HG03060 (cell line): Measurements from ENCODE around the gene APOBEC3H.

ENCODE experiments used
- ATAC-seq: cut with Tn5 transposase; IDR thresholded peaks from one replicate; pipeline ENCODE4 v1.9.1; 2021; ENCODE audit warnings: low read depth, moderate number of reproducible peaks; ENCODE audit not compliant: unreplicated experiment

Gene APOBEC3H

GRCh38 chr22:39080052-39080762, 16.8 kb upstream of the APOBEC3H start:
- ATAC-seq = no peak

GRCh38 chr22:39081016-39081415, 16.0 kb upstream of the APOBEC3H start:
- no peak for ATAC-seq

- ATAC-seq = no peak
Measured at GRCh38 chr22:39081598-39081997, 15.4 kb upstream of the APOBEC3H start.

GRCh38 chr22:39083212-39084165, 13.6 kb upstream of the APOBEC3H start:
- ATAC-seq = no peak

GRCh38 chr22:39084666-39085065, 12.4 kb upstream of the APOBEC3H start:
- ATAC-seq = no peak

- ATAC-seq = no peak
Measured at GRCh38 chr22:39087098-39087497, 9.9 kb upstream of the APOBEC3H start.

GRCh38 chr22:39087881-39088684, 9.0 kb upstream of the APOBEC3H start:
- no peak for ATAC-seq

GRCh38 chr22:39088685-39089032, 8.4 kb upstream of the APOBEC3H start:
- no peak for ATAC-seq

- no peak for ATAC-seq
Measured at GRCh38 chr22:39089928-39090327, 7.1 kb upstream of the APOBEC3H start.

GRCh38 chr22:39090426-39091064, 6.5 kb upstream of the APOBEC3H start:
- no peak for ATAC-seq

- ATAC-seq = no peak
Measured at GRCh38 chr22:39091126-39092081, 5.6 kb upstream of the APOBEC3H start.

- ATAC-seq = no peak
Measured at GRCh38 chr22:39092111-39092862, 4.8 kb upstream of the APOBEC3H start.

- no peak for ATAC-seq
Measured at GRCh38 chr22:39094717-39095389, 2.2 kb upstream of the APOBEC3H start.

- no peak for ATAC-seq
Measured at GRCh38 chr22:39095971-39096370, 1.1 kb upstream of the APOBEC3H start.

- ATAC-seq = no peak
Measured at GRCh38 chr22:39098026-39098425, 982 bp downstream of the APOBEC3H start.

GRCh38 chr22:39098576-39098975, 1.5 kb downstream of the APOBEC3H start:
- ATAC-seq = no peak

GRCh38 chr22:39101226-39101625, 4.2 kb downstream of the APOBEC3H start:
- no peak for ATAC-seq

GRCh38 chr22:39103431-39103830, 6.4 kb downstream of the APOBEC3H start:
- ATAC-seq = no peak
